SK-N-MC (cell line): ENCODE measurements around the gene ECE1.

Experiments used
- EZH2 ChIP-seq: fragments of 200-600 bp; sonication (generic); IDR thresholded peaks from one replicate; pipeline ENCODE4 v1.6.1; 2017; ENCODE audit warnings: antibody characterized with exemption
- POLR2AphosphoS5 ChIP-seq: IDR thresholded peaks from 2 replicates; pipeline ENCODE4 v1.6.1; 2012; ENCODE audit warnings: mild to moderate bottlenecking, low read depth, low read length, borderline replicate concordance

GRCh38 chr1:21290546-21290944, 282 bp upstream of the ECE1 start:
- TF ChIP-seq EZH2 (no peak), POLR2AphosphoS5 (no peak)
